HG02981 (cell line): ENCODE results near the gene DCTN1.
A peak's percentile ranks its signal among the peaks of the same experiment; 100 is the strongest.
"Not testable (repeated sequence)": the region's sequence is repeated elsewhere in the genome, so short reads cannot be mapped to it uniquely, and the experiment has no call there.

ENCODE experiments used
- ATAC-seq: cut with Tn5 transposase; IDR thresholded peaks from one replicate; pipeline ENCODE4 v1.9.1; 2021; ENCODE audit warnings: mild to moderate bottlenecking, moderate library complexity; ENCODE audit not compliant: unreplicated experiment

Gene DCTN1

DNA sequence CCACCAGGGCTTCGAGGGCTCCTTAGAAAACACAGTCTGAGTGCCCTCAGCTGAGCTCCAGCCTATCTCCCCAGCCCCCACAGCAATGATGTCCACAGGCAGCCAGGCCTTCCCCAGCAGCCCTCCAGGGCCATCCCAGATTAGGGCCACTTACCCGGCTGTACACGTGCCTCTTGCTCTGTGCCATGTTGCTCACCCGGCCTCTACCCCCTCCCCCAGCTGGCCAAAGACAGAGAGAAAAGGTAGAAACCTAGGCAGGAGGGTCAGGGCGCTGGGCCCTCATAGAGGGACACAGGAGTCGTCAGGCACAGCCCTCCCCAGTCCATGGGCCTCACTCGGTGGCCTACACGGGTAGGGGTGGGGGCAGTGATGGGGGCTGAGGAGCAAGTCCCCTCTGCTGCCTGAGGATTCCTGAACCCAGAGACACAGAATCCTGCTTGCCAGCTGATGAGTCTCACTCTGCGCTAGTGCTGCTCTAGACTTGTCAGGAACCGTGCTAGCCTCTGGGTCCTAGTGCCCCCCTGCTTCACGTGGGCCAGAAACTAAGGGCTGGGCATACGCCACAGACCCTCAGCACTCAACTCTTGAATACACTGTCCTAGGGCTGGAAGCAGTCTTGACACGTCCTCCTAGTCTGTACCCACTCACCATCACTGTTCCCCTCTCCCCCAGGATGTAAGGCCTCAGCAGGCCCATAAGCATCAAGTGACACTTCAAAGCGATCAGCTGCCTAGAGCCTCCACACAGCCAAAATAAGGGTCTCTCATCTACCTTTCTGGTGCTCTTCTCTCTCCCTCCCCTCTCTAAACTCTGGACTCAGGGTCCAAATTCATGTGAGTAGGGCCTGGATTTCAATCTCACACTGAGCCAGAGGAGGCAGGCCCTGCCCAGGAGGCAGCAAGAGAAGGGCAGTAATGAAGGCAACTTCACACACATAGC lies at the start of gene DCTN1:
Gene DCTN1, minus strand, starts transcription at position 461 of the 939 bp plus-strand sequence. Its CDS starts 274 bp downstream, at position 187.
- no peak for ATAC-seq

DNA sequence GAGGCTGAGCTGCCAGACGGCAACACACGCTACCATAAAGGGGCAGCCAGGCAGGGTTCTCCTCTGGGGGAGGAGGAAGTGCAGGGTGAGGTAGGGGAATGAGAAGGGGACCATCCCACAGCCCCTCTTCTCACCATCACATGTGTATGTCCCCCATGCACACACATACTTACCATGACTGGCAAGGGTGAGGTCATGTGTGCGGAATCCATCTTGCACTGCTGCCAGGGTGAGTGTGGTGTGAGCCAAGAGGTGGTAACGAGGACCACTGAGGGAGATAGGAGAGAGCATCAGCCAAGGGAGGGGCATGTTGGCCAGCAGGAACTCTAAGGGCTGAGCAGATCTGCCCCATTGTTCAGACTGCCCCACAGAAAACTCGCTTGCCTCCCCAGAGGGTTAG lies 48.6 kb upstream of the DCTN1 start:
- no peak for ATAC-seq

GRCh38 chr2:74427551-74427950 lies 47.4 kb upstream of the DCTN1 start:
- no peak for ATAC-seq

GRCh38 chr2:74426181-74426758 lies 46.2 kb upstream of the DCTN1 start:
- no peak for ATAC-seq

DNA sequence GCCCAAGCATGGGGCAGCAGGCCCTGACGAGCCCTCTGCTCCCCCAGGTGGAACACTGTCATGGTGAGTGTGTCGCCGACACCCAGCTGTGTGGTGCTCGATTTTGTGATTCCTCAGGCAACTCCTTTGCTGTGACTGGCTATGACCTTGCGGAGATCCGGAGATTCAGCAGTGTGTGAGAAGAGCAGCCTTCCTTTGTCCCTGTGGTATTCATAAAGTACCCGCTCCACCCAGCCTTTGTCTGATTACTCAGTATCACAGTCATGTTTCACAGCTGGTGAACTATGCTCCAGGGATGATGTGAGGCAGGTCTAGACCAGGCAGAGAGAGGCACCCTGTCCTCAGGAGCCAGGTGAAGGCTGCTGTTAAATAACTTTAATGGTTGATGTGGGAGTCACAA lies 45.4 kb upstream of the DCTN1 start:
- ATAC-seq: no peak

- ATAC-seq: no peak
Observed at GRCh38 chr2:74424995-74425406, 44.9 kb upstream of the DCTN1 start.

GRCh38 chr2:74424139-74424992 lies 44.3 kb upstream of the DCTN1 start:
- ATAC-seq: no peak

- no peak for ATAC-seq
Observed at GRCh38 chr2:74423231-74424095, 43.4 kb upstream of the DCTN1 start.

DNA sequence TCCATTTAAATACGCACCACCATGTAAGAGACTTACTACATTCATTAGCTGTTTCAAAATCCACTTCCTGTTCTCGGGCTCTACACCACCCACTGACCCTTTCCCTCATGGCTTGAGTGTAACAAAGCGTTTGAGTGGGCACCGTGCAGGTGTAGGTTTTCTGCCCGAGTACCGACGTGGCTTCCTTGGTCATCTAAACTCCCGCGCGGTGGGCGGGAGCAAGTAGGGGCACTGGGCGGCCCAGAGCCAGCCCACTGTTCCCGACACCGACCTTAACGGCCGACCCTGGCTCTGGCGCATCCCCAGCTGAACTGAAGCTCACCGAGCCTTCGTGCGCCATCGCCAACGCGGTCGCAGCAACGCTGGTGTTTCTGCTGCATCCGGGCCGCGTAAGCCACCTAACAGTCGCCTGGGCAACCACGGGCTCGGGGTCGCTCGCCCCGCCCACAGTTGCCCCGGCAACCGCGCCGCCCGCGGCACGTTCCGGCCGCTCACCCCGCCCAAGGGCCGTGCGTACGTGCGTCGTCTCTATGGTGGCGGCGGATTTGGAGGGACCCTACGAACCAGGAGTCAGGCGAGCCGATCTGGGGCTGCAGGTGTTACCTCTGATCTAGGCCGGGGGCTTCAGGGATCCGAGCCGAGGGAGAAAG lies 41.2 kb upstream of the DCTN1 start, which contains the start of the genes C2orf81 and WDR54:
Gene C2orf81, minus strand, starts transcription at position 399 of the 650 bp plus-strand sequence. Its CDS starts 59 bp downstream, at position 340.
Gene WDR54, plus strand, starts transcription at position 510 of the 650 bp plus-strand sequence. CDS start 424 bp downstream, outside the sequence.
- ATAC-seq: peak; percentile 85

GRCh38 chr2:74420443-74421103 lies 40.5 kb upstream of the DCTN1 start:
- not testable (repeated sequence) for ATAC-seq

DNA sequence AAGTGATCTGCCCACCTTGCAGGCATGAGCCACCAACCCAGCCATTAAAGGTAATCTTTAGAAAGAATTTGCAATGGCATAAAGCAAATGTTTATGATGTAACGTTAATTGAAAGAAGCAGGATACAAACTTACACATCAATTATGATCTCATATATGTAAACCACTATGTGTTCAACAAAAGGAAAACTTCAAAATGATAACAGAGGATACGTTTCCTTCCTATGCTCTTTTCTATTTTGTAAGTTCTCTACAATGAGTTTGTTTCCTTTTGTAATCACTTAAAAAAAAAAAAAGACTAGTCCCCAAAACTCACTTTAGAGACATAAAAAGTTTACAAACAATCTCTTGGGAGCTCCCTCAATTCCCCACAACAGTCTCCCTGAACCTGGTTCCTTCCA lies 39.9 kb upstream of the DCTN1 start:
- no peak for ATAC-seq

DNA sequence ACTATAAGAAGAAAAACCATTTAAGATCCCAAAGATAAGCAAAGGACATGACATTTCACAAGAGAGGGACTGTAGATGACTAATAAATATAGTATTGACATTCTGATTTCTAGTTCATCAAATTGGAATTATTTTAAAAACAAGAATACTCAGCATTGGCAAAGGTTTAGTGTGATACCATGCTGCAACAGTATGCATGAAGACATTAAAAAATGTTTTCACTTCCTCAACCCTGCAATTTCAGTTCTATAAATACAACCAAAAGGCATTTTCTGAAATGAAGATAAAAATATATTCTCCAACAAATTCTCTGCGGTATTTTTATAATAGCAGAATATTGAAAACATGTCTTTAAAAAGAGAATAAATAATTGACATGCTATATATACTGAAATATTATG lies 39.2 kb upstream of the DCTN1 start:
- no peak for ATAC-seq

DNA sequence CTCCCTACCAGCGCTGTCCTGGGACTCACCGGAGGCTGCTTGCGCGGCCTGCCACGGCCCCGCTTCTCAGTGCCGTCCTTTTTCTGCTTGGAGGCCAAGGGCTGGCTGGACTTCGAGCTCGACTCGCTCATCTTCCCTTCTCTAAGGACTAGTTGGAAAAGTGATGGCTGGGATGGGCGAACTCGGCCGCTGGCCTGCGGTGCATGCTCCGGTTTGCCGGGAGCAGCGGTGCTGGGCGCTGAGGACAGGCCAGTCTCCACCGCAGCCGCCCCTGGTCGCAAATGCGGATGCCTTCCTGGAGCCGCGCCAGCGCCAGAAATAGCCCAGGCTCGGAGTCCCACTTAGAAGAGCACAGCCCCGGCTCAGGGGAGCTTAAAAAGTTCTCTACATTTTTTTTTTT lies 38.2 kb upstream of the DCTN1 start:
- ATAC-seq: no peak

- no peak for ATAC-seq
Observed at GRCh38 chr2:74417763-74418162, 37.7 kb upstream of the DCTN1 start.

GRCh38 chr2:74417197-74417596 lies 37.1 kb upstream of the DCTN1 start:
- ATAC-seq: no peak

DNA sequence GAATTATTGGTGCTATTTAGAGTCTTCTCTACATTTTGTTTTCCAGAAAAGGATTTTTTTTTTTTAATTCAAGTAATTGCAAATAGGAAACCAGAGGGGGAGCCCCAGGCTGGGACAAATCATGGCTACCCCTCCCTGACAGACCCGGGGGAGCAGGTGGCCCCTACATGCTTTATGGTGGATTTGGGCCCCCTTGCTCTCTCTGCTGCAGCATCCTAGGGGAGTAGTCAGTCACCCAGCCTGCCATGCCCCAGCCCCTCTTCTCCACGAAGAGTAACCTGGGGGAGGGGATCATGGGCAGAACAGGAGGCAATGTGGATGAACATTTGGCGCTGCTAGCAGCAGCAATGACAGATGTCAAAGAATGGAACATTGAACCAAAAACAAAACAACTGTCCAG lies 36.7 kb upstream of the DCTN1 start:
- no peak for ATAC-seq

- ATAC-seq: no peak
Observed at GRCh38 chr2:74415762-74416395, 35.8 kb upstream of the DCTN1 start.

DNA sequence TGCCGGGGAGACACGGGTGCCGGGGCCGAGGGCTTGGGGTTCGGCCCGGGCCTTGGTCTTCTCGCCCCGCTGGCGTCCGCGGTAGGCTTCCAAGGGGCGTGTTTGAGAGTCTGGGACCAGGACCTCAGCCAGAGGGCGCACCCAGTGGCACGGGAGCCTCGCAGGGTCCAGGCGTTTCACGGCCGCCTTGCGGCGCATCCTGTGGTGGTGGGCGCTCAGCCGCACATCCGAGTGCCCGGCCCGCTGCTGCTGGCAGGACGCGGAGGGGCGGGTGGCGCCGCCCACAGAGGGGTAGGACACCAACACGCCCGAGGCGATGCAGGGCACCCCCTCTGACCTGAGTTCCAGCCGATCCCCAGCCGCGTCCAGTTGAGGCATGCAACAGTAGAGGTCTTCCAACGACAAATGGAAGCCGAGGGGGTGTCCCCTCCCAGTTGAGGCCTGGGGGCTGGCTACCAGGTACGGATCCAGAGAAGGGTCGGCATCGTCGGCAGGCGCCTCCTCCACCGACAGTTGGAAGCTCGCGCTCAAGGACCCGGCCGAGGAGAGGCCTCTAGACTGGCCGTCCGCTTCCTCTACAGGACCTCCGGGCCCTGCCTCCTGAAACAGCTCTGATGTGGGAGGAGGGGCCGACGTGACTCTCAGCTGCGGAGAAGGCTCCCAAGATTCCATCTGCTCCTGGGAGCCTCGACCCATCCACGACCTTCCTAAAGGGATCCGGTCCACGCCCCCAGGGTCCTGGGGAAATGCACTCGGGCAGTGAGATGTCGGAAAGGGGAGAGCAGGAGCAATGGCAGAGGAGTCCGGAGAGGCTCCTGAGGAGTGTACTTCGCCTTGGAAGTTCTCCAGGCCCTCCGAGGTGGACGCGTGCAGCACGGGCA lies 35.0 kb upstream of the DCTN1 start:
- peak; percentile 37 for ATAC-seq
